Measurements from ENCODE around the gene CFAP77. TPM values are rescaled to one million over a fixed set of nuclear protein-coding genes. Genes with fewer than 3 reads are reported as not detected.

The CFAP77 gene
- total and polyA plus RNA-seq, 10 of the 15 experiments (the other 5 are each of a cell fraction or from before 2014, with no cell fraction given) = 0.33 TPM; not detected in 9

GRCh38 chr9:132606066-132606465, 196.1 kb downstream of the CFAP77 start:
- Histone ChIP-seq H3K36me3 (ENCODE audit: control insufficient read depth in 2 of 2, insufficient read depth in 2 of 2, low read length in 1 of 2) (peaks cover 9 to 12% of the 10 kb centered on the region in 2 experiments), H3K27me3 (replicated peaks in 1 of 2; ENCODE audit: control insufficient read depth in 2 of 2, insufficient read depth in 2 of 2, low read length in 1 of 2) (no peaks in the 10 kb centered on the region), H3K79me2 (ENCODE audit: control insufficient read depth, insufficient read depth, low read length) (no peaks in the 10 kb centered on the region), H3K27ac (ENCODE audit: control insufficient read depth, insufficient read depth) (no peak overlapping the region), H3K9me3 (replicated peaks; ENCODE audit: control insufficient read depth, insufficient read depth, low read length) (no peaks in the 10 kb centered on the region), H4K20me1 (ENCODE audit: control insufficient read depth, insufficient read depth) (no peaks in the 10 kb centered on the region), H3K4me3 (no peak overlapping the region), H3K4me2 (ENCODE audit: control insufficient read depth, insufficient read depth) (no peak overlapping the region), H3K4me1 (ENCODE audit: control insufficient read depth, insufficient read depth, low read length) (peaks cover 6% of the 10 kb centered on the region), H3K9ac (ENCODE audit: control insufficient read depth, insufficient read depth, low read length) (no peak overlapping the region), H2AFZ (ENCODE audit: control insufficient read depth, low read depth, low read length) (no peak overlapping the region)
- no peak for ATAC-seq
- no peak for FAIRE-seq
- ChIA-PET RAD21 (ENCODE audit: unreplicated experiment) (no interaction called here), SMC1A (ENCODE audit: uncharacterized antibody, unreplicated experiment) (no interaction called here), POLR2A (no interaction called here), CTCF (no interaction called here)
- in situ Hi-C loops (cut with MboI) (no loop called here), intact Hi-C loops (cut with micrococcal nuclease; ENCODE audit: unreplicated experiment) (no loop called here)
- TF ChIP-seq MXI1 (IDR thresholded peaks at IDR 0.05; ENCODE audit: low read depth, low read length) (no peak), TBL1XR1 (IDR thresholded peaks at IDR 0.05; ENCODE audit: low read depth, low read length) (no peak), MLLT1 (IDR thresholded peaks at IDR 0.05) (no peak), ZNF24 (IDR thresholded peaks at IDR 0.05) (no peak), E2F8 (IDR thresholded peaks at IDR 0.05; ENCODE audit: low read depth, partially characterized antibody) (no peak), TCF12 (IDR thresholded peaks at IDR 0.05; ENCODE audit: low read depth, low read length) (no peak), EGR1 (IDR thresholded peaks at IDR 0.05; ENCODE audit: borderline replicate concordance in 1 of 2, low read depth in 2 of 2, low read length in 2 of 2) (no peak), SUPT20H (IDR thresholded peaks at IDR 0.05; ENCODE audit: borderline replicate concordance, control insufficient read depth, low read depth, low read length) (no peak), SIX5 (IDR thresholded peaks at IDR 0.05; ENCODE audit: low read depth, low read length, severe bottlenecking) (no peak), ZNF384 (IDR thresholded peaks at IDR 0.05; ENCODE audit: borderline replicate concordance, low read depth, low read length) (no peak), NFYB (IDR thresholded peaks at IDR 0.05; ENCODE audit: insufficient read depth, low read depth, low read length) (no peak)
- no peak for DNase-seq (ENCODE audit: low read depth, low spot score)
- BruUV-seq (replicated peaks) = no TSS peak
- WGBS (ENCODE audit: insufficient coverage, insufficient replicate concordance, low lambda C conversion rate, missing lambda C conversion rate) = 89% methylated on average over 6 of the region's 6 CpGs
